ENCODE data around the gene NR2C2AP. TPM values are rescaled to one million over a fixed set of nuclear protein-coding genes. Genes with fewer than 3 reads are reported as not detected.

Gene NR2C2AP
- total and polyA plus RNA-seq, 2 donors (not counting 3 experiments of a cell fraction or from before 2014, with no cell fraction given) = 11.9 to 17.5 TPM

DNA sequence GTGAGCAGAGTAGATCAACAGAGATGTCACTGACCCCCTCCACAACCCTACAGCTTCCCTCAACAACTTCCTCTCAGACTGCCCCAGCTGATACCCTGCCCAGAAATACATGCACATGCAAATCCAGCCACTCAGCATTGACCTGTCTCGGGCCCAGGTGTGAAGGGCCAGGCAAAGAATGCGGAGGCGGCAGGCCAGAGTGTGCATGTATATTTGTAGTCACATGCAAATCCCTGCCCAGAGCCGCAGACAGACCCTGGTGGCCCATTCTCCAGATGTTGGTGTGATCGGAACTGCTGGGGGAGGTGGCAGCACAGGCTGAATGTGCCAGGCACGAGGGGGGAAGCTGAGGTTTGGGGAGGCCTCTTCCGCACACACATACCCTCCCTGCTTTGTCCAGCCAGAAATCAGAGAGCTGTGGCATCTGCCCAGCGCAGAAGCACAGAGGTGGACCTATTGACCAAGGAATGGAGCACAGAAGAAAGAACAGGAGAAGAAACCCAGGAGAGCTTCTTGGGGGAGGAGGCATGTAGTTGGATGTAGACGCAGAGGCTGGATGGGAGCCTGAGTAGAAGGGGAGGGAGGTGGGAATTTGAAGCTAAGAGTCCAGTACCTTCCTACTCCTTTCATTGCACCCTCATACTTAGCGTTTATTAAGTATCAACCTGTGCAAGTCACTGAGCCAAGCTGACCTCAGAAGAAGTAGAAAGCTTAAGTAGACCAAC, 47.6 kb downstream of the NR2C2AP start:
- no peak overlapping the region for H3K4me3 ChIP-seq (replicated peaks in 1 of 3; ENCODE audit: insufficient read depth in 1 of 3, low read depth in 1 of 3, low read length in 3 of 3)
- H3K4me1 ChIP-seq (ENCODE audit: control insufficient read depth, extremely low read depth, insufficient read depth, low read length) = no peaks in the 10 kb centered on the region
- POLR2A ChIA-PET = no interaction called here
- H3K9ac ChIP-seq (replicated peaks; ENCODE audit: extremely low read depth, insufficient read depth, low read length) = no peak overlapping the region
- FAIRE-seq (no peak), DNase-seq (ENCODE audit: low read depth, low spot score) (no peak)
- no TSS peak for BruUV-seq (replicated peaks)
- H4K20me1 ChIP-seq (replicated peaks; ENCODE audit: control insufficient read depth, extremely low read depth, insufficient read depth, low read length) = no peaks in the 10 kb centered on the region
- H2AFZ ChIP-seq (ENCODE audit: low read depth, low read length) = no peak overlapping the region
- no peaks in the 10 kb centered on the region for H3K27me3 ChIP-seq (ENCODE audit: control insufficient read depth in 2 of 2, insufficient read depth in 2 of 2, low read length in 2 of 2)
- H3K9me3 ChIP-seq (replicated peaks; ENCODE audit: control insufficient read depth, insufficient read depth, low read length) = no peaks in the 10 kb centered on the region
- no peaks in the 10 kb centered on the region for H3K9me1 ChIP-seq (replicated peaks; ENCODE audit: control insufficient read depth, extremely low read depth, insufficient read depth, low read length)
- dilution Hi-C loops (cut with MboI; ENCODE audit: extremely low pct_ligation_motif_present, low sequenced_read_pairs) = no loop called here
- H3K27ac ChIP-seq (ENCODE audit: insufficient read depth, low read depth, low read length) = no peak overlapping the region
- no peaks in the 10 kb centered on the region for H3K79me2 ChIP-seq (ENCODE audit: control insufficient read depth, insufficient read depth, low read length)
- TF ChIP-seq, protein P1, sequence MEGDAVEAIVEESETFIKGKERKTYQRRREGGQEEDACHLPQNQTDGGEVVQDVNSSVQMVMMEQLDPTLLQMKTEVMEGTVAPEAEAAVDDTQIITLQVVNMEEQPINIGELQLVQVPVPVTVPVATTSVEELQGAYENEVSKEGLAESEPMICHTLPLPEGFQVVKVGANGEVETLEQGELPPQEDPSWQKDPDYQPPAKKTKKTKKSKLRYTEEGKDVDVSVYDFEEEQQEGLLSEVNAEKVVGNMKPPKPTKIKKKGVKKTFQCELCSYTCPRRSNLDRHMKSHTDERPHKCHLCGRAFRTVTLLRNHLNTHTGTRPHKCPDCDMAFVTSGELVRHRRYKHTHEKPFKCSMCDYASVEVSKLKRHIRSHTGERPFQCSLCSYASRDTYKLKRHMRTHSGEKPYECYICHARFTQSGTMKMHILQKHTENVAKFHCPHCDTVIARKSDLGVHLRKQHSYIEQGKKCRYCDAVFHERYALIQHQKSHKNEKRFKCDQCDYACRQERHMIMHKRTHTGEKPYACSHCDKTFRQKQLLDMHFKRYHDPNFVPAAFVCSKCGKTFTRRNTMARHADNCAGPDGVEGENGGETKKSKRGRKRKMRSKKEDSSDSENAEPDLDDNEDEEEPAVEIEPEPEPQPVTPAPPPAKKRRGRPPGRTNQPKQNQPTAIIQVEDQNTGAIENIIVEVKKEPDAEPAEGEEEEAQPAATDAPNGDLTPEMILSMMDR (IDR thresholded peaks at IDR 0.05; ENCODE audit: extremely low read depth in 1 of 2, insufficient read depth in 1 of 2, low read depth in 1 of 2, low read length in 2 of 2) = no peak
- no peak for TF ChIP-seq GATA2 (IDR thresholded peaks at IDR 0.05; ENCODE audit: insufficient read depth, insufficient read length, low read depth, low read length)
- TF ChIP-seq, protein P2, sequence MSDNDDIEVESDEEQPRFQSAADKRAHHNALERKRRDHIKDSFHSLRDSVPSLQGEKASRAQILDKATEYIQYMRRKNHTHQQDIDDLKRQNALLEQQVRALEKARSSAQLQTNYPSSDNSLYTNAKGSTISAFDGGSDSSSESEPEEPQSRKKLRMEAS (IDR thresholded peaks at IDR 0.05; ENCODE audit: insufficient read depth, insufficient read length) = no peak
- no peak for TF ChIP-seq POLR2AphosphoS5 (IDR thresholded peaks at IDR 0.05; ENCODE audit: insufficient read depth, low read depth, low read length)
- TF ChIP-seq JUN (IDR thresholded peaks at IDR 0.05; ENCODE audit: borderline replicate concordance, insufficient read depth, insufficient read length, low read depth) = no peak
- TF ChIP-seq MYC (IDR thresholded peaks at IDR 0.05; ENCODE audit: low read depth, low read length) = no peak
- TF ChIP-seq POLR2A (IDR thresholded peaks at IDR 0.05; ENCODE audit: low read depth, low read length) = no peak
- no peak for TF ChIP-seq EZH2 (IDR thresholded peaks at IDR 0.05; ENCODE audit: borderline replicate concordance, low read depth, low read length, severe bottlenecking)
- TF ChIP-seq FOS (IDR thresholded peaks at IDR 0.05; ENCODE audit: borderline replicate concordance, insufficient read depth, low read length) = no peak
- H3K36me3 ChIP-seq (ENCODE audit: control insufficient read depth in 2 of 2, extremely low read depth in 1 of 2, insufficient read depth in 2 of 2, low read length in 2 of 2) = no peaks in the 10 kb centered on the region
- H3K4me2 ChIP-seq (ENCODE audit: insufficient read depth, low read length) = no peak overlapping the region
- intact Hi-C loops (cut with micrococcal nuclease) = no loop called here
- CTCF ChIA-PET = interaction anchor here (1.2 to 4.6 kb wide), 3 partner anchors 9 to 19 kb away, joined by 4 to 31 read pairs (median 23); no protein-coding TSS in a partner anchor
